Measurements from ENCODE around the gene CMIP.

CMIP gene

DNA sequence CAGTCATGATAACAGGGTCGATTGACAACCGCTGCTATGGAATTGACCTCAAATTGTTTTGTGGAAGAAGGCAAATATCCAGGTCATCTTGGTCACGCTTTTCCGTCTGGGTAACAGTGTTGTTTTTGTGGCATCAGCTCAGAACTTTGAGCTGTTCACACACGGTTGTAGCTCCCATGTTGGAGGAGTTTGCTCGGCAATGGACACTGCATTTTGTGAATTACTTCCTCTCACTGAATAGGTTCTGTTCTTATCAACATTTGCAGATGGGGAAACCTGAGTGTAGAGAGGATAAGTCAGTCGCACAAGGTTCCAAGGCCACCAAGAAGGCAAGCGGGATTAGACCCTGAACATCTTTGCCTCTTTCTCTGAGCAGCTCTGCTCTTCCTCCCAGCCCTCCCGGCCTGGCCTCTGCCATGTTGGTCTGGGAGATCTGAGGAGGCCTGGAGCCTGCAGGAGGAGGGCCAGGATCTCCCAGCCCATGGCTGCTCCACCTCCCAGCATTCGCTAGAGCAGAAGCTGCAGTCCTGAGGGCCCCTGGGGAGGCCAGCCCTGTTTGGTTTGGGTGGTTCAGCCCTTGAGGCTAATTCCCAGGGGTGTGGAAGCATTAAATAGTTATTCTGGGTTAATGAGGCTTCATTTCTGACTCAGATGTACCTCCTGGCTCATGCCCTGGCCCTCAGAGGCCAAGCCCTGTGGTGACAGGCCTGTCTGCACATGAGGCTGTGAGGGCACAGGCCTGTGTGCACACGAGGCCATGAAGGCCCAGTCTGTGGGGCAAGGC, 180.3 kb downstream of the CMIP start:
- no peak for DNase-seq (ENCODE audit: low read depth in 2 of 2)

DNA sequence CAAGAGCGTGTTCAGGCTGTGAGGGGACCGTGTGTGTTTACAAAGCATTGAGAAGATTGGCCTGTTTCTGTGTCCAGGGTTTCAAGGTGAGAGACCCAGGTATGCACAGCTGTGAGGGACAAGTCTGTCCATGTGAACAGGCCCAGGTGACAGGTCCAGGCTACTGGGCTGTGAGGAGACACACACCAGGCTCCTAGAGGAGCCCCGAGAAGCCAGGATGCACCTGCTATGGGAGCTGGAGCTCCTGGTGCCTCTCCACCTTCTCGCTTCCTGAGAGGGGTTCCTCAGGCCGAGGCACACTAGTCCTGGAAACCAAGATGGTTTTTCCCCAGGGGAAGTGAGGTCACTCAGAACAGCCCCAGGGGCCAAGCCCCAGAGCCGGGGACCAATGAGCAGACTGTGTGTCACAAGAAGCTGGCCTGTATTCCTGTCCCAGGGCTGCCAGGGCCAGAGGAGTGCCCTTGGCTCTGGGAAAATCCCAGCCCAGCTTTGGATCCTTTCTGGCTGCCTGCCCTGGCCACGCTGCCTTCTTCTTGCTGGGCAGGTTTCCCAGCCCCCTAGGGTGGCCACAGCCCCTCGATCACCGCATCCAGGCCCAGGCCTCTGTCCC, 181.0 kb downstream of the CMIP start:
- DNase-seq (ENCODE audit: low read depth in 2 of 2) = no peak

DNA sequence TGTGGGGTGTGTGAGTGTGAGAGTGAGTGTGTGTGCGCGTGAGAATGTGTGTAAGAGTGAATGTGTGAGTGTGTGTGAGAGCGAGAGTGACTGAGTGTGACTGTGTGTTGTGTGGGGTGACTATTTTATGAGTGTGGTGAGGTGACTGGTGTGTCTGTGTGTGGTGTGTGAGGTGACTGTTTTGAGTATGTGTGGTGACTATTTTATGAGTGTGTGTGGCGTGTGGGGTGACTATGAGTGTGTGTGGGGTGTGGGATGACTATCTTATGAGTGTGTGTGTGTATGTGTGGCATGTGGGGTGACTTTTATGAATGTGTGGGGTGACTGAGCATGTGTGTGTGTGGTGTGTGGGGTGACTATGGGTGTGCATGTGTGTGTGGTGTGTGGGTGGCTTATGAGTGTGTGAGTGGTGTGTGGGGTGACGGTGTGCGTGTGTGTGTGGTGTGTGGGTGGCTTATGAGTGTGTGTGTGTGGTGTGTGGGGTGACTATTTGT, 181.6 kb downstream of the CMIP start:
- DNase-seq (ENCODE audit: low read depth in 2 of 2) = peak; percentile 39 to 50

DNA sequence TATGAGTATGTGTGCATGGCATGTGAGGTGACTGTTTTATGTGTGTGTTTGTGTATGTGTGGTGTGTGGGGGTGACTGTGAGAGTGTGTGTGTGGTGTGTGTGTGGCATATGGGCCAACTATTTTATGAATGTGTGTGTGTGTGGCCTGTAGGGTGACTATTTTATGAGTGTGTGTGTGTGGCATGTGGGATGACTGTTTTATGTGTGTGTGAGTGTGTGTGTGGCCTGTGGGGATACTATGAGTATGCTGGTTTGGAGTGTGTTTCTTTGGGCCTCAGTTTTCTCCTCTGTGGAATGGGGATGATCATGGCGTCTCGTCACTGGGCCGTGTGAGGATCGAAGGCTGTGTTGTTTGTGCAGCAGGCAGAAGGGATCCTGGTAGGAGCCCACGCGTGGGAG, 182.4 kb downstream of the CMIP start:
- no peak for DNase-seq (ENCODE audit: low read depth in 2 of 2)

DNA sequence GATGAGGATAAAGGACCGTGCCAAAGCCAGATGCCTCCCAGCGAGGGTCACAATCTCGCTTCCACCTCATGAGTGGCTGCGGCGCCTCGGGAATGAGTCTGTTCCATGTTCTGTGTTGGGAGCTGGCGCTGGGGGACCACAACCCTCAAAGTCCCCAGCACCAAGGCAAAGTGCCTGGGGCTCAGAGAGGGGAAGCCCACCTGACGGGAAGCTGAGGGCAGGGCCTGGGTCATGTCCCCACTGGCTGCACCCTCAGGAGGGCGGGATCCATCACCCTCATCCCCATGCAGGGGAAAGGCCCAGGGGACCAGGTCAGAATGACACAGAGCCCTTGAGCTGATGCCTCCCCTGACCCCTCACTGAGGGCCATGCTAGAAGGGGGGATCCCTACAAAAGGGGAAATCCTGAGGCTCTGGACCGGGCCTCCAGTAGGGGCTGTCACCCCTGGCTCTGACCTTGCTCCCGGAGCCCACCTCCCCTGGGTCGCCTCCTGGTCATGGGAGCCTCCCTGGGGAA, 183.2 kb downstream of the CMIP start:
- no peak for DNase-seq (ENCODE audit: low read depth in 2 of 2)

DNA sequence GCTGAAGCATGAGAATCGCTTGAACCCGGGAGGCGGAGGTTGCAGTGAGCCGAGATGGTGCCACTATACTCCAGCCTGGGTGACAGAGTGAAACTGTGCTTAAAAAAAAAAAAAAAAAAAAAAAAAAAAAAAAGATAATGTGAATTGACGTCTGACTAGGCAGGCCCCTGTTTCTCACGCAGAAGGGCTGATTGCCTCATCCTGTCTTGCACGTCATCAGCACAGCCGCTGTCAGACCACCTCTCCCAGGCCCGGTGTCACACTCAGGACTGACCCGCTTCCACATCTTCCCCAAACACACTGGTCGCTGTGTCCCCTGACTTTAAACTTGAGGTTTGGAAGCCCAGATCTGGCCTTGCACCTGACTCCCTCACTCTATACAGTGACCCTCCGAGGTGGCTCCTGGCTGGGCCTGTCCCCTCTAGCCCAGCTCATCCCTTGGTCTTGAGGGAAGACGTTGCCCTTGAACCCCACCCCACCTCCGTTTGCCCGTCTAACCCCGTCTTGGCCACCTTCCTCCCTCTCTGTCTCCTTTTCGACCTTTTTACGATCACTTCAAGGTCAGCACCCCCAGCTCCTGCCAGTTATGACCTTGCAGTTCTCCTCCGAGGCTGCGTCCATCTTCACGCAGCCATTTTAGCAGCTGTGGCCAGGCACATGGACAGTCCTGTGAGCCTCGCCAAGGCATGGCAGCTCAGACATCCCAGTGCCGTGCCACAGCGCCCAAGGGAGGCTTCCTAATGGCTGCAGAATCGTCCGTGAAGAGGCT, 184.6 kb downstream of the CMIP start:
- DNase-seq (ENCODE audit: low read depth in 2 of 2) = no peak

DNA sequence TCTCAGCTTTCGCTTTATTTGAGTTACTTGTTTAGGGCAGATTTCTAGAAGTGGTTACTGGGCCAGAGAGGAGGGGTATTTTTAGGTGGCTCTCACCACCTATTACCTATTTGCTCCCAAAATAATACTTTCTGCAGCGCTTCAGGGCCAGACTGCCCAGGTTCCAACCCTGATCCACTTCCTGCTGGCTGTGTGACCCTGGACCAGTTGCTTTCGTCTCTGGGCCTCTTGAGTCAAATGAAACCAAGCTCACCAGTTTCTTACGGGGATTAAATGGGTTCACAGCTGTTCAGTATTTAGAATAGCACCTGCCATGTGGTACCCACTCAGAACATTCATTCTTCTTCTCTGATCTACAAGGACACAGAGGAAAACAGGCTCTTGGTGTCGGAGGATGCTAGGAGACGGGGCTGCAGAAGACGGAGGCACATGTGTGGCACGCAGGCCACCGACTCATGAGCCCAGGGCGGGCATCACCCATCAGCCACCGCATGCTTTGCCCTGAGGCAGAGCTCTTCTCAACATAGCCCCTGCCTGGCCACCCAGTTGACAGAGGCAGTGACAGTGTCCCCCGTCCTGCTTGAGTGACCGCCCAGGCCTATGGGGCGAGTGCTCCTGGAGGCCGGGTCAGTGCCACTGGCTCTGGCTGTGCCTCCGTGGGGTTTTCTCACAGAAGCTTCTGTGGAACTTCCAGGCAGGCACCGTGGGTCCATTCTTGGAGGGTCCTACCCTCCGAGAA, 185.5 kb downstream of the CMIP start:
- no peak for DNase-seq (ENCODE audit: low read depth in 2 of 2)

DNA sequence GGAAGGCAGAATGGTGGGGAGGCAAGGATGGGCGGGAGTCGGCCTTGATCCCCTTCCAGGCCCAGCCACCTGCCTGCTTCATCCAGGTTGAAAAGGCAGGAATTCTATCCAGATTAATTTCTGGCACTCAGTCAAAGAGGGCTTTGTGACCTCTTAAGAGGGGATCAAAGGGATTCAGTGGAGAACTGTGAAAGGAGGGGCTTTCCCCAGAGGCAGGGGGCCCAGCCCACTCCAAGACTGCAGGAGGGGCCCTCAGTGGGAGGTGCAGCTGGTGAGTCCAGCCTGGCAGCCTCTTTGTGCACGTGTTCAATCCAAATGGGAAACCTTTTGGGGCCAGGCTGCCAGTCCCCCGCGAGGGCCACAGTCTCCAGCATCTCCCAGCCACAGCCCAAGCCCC, 186.0 kb downstream of the CMIP start:
- no peak for DNase-seq (ENCODE audit: low read depth in 2 of 2)

DNA sequence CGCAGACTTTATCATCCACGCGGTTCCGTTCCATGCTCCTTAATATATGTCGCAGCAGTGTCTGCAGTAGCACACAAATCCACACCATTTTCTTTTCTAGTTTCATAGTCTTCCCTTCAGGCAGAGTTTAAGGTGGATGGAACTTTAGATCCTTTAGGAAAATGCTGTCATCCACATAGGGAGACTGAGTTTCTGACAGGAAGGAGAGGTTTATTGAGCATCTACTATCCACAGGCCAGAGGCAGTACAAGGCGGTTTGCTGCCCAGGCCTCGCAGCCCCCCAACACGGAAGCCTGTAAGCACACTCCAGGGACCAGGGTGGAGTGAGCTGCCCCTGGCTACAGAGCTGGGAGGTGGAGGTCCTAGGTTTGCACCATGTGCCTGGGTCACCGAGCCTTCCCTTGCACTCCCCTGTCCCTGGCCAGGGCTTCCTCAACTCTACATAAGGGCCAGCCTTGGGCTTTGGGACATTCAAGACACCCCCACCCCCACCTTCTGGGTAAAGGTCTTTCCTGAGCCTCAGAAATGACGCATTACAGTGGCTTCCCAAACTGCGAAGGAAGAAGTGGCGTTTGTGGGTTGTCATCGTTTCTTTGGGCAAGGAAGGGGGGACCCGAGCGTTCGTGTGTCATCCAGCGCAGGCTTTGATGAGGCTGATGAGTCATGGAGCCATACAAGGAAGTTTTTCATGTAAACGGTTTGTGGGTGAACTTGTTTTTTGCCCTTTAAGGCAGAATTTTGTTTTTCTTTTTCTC, 188.0 kb downstream of the CMIP start:
- DNase-seq (ENCODE audit: low read depth in 2 of 2) = peak; percentile 73 to 74

DNA sequence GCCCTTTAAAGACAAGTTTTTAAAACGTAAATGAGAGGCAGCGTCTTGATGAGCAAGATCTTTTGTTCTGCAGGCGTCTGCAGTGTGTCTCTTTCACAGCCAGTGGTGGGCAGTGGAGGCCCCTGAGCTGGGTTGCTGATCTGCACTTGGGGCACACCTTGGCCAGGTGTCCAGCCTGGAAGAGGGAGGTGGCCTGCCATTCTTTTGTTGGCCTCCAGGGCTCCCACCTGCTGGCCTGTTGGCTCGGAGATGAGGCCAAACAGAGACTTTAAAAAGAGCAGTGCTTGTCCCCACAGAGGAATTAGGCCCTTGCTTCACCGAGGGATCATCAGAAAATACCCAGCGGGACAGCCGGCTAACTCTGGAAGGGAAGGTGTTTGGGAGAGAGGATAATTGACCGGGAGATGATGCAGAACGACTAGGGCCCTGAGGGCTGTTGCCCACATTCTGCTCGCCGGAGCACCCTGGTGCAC, 188.6 kb downstream of the CMIP start:
- no peak for DNase-seq (ENCODE audit: low read depth in 2 of 2)

DNA sequence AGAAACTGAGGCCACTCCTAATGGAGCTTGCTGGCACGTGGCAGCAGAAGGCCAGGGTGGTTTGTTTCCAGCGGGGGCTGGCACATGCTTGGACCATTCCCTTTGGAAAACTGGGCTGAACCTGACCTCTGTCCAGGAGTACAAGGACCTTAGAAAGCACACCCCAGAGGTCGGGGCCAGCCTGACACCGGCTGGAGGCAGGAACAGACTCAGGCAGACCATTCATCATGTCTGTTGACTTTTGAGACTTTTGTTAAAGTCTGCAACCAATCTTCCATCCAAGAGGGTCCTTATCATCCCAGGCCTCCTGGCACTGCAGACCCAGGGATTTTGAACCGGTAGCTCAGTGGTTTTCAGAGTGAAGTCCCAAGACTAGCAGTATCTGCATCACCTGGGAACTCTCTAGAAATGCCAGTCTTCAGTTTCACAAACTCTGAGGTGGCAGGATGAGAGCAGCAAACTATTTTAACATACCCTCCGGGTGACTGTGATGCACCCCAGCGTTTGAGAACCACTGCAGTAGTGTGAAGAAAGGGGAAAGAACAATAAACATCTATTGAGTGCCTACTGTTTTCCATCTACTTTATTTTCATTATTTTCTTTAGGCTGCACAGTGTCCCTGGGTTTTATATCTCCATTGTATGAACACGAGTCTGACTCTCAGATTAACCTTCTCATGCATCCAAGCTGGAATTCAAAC, 189.2 kb downstream of the CMIP start:
- DNase-seq (ENCODE audit: low read depth in 2 of 2) = no peak

DNA sequence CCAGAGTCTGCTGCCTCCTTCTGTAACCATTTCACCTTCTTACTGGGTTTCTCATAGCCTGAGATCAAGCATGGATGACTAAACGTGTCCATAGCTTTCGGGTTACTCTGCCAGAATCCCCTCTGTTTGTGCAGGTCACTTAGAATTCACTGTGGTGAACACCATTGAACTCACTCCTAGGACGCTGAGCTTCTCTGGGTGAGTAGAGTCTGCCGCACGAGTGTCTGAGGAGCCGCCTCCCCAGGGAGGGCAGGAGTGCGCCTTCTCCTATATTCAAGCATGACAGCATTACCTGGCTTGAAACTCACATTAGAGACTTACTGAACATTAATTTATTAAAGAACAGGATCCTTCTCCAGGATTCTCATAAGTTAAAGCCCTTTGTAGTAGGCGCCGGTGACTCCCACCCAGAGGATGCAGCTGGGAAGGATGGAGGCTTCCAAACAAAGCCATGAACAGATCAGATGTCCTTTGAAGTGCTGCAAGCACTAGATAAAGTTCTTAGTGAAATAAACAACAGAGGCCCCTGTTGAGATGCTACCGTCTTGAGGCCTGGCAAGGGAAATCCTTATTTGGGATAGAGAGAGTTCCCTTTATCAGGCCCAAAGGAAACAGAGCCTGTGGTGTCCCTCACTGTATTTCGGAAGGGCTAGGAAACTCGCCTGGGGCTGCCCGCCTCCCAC, 189.9 kb downstream of the CMIP start:
- no peak for DNase-seq (ENCODE audit: low read depth in 2 of 2)

DNA sequence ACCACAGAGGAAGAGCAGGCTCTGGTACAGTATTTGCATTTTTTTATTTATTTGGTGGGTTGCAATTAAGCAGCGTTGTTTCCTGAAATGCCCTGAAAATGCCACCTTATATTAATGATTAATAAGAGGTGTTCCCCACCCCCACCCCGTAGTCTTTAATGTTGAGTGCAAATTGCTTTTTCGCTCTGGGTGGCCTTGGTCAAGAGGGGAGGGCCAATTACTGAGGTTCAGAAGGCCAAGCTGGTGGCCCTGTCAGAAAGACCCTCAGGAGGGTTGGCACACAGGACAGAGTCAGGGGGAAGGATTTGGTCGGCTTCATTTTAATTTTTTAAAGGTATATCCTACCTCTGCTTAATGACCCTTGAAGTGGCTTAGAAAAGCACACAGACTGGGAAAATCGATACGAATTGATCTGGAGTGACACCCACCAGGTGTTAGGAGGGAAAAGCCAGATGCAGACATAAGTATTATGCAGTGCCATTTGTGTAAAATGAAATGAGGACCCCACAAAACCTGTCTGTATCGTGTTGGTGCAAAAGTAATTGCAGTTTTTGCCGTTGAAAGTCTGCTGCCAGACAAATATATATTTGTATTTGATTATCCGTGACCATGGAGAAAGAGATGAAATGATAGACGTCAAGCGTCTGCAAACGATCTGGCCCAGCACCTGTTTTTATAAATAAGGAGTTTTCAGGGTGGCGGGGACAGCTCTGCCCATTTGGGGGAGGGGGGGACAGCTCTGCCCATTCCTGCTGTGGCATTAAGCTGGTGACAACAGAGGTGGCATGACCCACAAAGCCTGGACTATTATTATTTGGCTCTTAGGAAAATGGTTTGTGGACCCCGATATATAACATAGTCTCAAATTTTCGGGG, 190.7 kb downstream of the CMIP start:
- DNase-seq (ENCODE audit: low read depth in 2 of 2) = no peak

DNA sequence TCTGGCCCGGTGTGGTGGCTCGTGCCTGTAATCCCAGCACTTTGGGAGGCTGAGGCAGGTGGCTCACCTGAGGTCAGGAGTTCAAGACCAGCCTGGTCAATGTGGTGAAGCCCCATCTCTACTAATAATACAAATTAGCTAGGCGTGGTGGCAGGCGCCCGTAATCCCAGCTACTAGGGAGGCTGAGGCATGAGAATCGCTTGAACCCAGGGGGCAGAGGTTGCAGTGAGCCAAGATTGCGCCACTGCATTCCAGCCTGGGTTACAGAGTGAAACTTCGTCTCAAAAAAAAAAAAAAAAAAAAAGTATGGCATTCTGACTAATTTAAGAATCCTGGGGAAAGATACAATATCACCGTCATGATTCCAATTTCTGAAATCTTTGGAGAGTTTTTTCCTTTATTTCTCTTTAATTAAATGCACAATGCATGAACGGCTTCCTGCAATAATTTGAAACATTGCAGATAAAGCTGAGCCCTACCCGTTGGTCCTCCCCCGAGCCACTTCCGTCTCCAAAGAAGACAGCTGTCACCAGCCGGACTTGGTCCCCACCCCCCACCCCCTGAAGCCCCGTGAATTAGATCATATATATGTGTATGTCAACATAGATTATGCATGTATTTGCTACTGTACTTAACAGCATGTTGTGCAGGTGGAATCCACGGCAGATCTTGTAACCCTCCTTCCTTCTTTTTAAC, 191.8 kb downstream of the CMIP start:
- DNase-seq (ENCODE audit: low read depth in 2 of 2) = no peak

DNA sequence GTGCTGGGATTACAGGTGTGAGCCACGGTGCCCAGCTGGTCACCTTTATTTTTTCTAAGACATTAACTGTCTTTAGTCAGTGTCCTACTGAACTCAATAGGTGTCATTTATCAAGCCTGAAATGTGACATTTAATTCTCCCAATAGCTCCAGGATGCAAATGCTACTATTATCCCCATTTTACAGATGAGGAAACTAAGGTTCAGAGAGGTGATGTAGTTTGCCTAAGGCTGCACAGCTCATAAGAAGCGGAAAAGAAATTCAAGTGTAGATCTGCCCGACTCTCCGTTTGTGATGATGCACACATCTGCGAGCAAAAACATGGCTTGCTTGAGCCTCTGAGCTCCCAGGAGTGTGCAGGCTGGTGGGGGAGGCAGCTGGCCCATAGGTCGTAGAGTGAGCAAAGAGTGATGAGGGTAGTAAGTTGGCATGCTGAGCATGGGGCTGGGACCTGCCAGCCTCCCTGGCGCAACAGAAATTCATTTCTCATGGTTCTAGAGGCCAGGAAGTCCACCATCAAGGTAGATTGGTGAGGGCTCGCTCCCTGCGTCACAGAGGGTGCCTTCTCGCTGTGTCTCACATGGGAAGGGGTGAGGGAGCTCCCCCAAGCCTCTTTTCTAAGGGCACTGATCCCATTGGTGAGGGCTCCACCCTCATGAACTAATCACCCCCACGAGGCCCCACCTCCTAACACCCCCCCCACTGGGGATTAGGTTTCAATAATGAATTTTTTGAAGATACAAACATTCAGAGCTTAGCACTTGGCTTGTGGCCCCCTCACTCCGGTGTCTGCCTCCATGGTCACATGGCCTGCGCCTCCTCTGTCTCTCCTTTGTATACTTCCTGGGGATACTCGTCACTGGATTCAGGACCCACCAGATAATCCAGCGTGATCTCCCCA, 193.0 kb downstream of the CMIP start:
- no peak for DNase-seq (ENCODE audit: low read depth in 2 of 2)

DNA sequence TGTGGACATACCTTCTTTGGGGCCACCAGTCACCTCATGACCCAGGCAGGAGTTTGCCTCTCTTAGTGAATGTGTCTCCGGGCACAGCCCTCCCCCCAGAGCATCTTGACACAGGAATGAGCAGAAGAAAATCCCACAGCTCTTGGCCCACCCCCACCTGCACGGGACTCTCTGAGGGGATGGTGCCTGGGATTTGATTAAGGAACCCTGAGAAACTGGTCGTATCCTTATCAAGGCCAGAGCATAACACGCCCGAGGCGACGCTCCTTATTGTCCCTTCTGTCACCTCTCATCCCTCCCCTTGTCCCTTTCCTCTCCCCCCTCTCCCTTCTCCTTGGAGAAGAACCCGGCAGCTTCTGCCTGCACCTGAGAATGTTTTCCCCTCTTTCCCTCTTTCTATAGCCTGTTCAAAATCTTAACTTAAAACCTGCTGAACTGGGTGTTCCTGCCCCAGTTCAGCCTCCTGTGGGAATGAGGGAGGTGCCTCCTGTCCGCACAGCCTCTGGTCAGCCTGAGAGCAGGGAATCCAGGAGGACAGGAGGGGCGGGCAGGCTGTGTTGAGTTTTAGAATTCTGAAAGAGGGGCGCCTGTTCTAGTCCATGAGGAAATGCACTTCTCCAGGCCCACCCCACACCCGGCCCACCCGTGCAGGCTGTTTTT, 193.8 kb downstream of the CMIP start:
- no peak for DNase-seq (ENCODE audit: low read depth in 2 of 2)
